ENCODE data around the gene DOP1B. TPM values are rescaled to one million over a fixed set of nuclear protein-coding genes. Genes with fewer than 3 reads are reported as not detected.

The DOP1B gene
- total RNA-seq, 1 experiment from 2014 or later = 8.7 TPM

GRCh38 chr21:36203603-36203889 lies 46.9 kb downstream of the DOP1B start:
- WGBS (ENCODE audit: extremely low coverage, insufficient read length, low lambda C conversion rate) = no CpG with 5 or more reads among the region's 1 CpG
- no peak overlapping the region for H2BK15ac ChIP-seq (ENCODE audit: low read depth, low read length)
- H3T11ph ChIP-seq (ENCODE audit: low read length) = no peak overlapping the region
- no peak overlapping the region for H3K18ac ChIP-seq (ENCODE audit: insufficient read length, low read depth, low read length)
- no peak overlapping the region for H2AK5ac ChIP-seq (ENCODE audit: insufficient read length, low read length)
- Mint-ChIP-seq H3K36me3 (ENCODE audit: insufficient read depth in 1 of 3, low read depth in 3 of 3) (peaks cover 0 to 10% (median 0%) of the 10 kb centered on the region in 3 experiments; a peak in 2 of 7 replicates), H3K27me3 (ENCODE audit: low read depth) (no peaks in the 10 kb centered on the region), H3K27ac (0 out of 7 replicates have a peak overlapping the region, but pooled peaks of 1 of the 3 experiments have one; percentile 21), H3K9me3 (no peaks in the 10 kb centered on the region), H3K4me1 (peaks cover 0 to 6% of the 10 kb centered on the region in 2 experiments; a peak in 2 of 4 replicates), H3K4me3 (no peak overlapping the region)
- no peak overlapping the region for H3K4me2 ChIP-seq (ENCODE audit: insufficient read depth, insufficient read length, low read length)
- H3K4me1 ChIP-seq (ENCODE audit: insufficient read depth, low read length) = no peaks in the 10 kb centered on the region
- no peak overlapping the region for H4K8ac ChIP-seq (replicated peaks; ENCODE audit: insufficient read length, low read depth, low read length)
- H3K23ac ChIP-seq (ENCODE audit: insufficient read length, low read depth, low read length) = no peak overlapping the region
- no peak overlapping the region for H2BK120ac ChIP-seq (ENCODE audit: low read depth, low read length, poor library complexity, severe bottlenecking)
- H3K9ac ChIP-seq (ENCODE audit: extremely low read depth, insufficient read length, low read length) = no peak overlapping the region
- H4K91ac ChIP-seq (ENCODE audit: insufficient read length, low read depth, low read length) = no peak overlapping the region
- TF ChIP-seq, protein P1, sequence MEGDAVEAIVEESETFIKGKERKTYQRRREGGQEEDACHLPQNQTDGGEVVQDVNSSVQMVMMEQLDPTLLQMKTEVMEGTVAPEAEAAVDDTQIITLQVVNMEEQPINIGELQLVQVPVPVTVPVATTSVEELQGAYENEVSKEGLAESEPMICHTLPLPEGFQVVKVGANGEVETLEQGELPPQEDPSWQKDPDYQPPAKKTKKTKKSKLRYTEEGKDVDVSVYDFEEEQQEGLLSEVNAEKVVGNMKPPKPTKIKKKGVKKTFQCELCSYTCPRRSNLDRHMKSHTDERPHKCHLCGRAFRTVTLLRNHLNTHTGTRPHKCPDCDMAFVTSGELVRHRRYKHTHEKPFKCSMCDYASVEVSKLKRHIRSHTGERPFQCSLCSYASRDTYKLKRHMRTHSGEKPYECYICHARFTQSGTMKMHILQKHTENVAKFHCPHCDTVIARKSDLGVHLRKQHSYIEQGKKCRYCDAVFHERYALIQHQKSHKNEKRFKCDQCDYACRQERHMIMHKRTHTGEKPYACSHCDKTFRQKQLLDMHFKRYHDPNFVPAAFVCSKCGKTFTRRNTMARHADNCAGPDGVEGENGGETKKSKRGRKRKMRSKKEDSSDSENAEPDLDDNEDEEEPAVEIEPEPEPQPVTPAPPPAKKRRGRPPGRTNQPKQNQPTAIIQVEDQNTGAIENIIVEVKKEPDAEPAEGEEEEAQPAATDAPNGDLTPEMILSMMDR (conservative IDR thresholded peaks at IDR 0.05) = no peak
- no peak for DNase-seq
- H2BK20ac ChIP-seq (ENCODE audit: low read depth, low read length, poor library complexity, severe bottlenecking) = no peak overlapping the region
- H3K27ac ChIP-seq (ENCODE audit: insufficient read length, low read depth, low read length) = no peak overlapping the region
- H2BK12ac ChIP-seq (ENCODE audit: insufficient read length, low read depth, low read length) = no peak overlapping the region
- H3K56ac ChIP-seq (ENCODE audit: insufficient read length, low read depth, low read length) = no peak overlapping the region
- H3K79me2 ChIP-seq (ENCODE audit: insufficient read depth, low read length) = no peaks in the 10 kb centered on the region
- no peaks in the 10 kb centered on the region for H3K27me3 ChIP-seq (ENCODE audit: insufficient read depth, low read length)
- no peaks in the 10 kb centered on the region for H3K23me2 ChIP-seq (ENCODE audit: insufficient read length, low read depth, low read length, poor library complexity, severe bottlenecking)
- no peak overlapping the region for H4K5ac ChIP-seq (ENCODE audit: insufficient read length, low read depth, low read length)
- no peaks in the 10 kb centered on the region for H4K20me1 ChIP-seq (ENCODE audit: control insufficient read depth, insufficient read depth, insufficient read length)
- H2AFZ ChIP-seq (ENCODE audit: low read length) = no peak overlapping the region
- no peak overlapping the region for H2BK5ac ChIP-seq (ENCODE audit: insufficient read length, low read length)
- H3K79me1 ChIP-seq (ENCODE audit: insufficient read depth, low read depth, low read length, poor library complexity, severe bottlenecking) = no peaks in the 10 kb centered on the region
- no peak overlapping the region for H3K4ac ChIP-seq (ENCODE audit: low read depth, low read length)
- no peak overlapping the region for H3K14ac ChIP-seq (ENCODE audit: insufficient read depth, low read length)
- H3K9me3 ChIP-seq (ENCODE audit: control insufficient read depth, low read depth, low read length) = no peaks in the 10 kb centered on the region
